HL-60 (cell line): Measurements from ENCODE around the gene TBCK.

Experiments
- DNase-seq, 2 experiments: peaks; one replicate each; pipeline ENCODE4 v3.0.0-alpha.2; 2010 to 2020; ENCODE audit warnings: low read depth in 1 of 2, low spot score in 1 of 2
- H3K27ac ChIP-seq: fragments of 250-450 bp; sonication (Bioruptor Pico); replicated peaks from 2 replicates; pipeline ENCODE4 v1.5.1; 2020; ENCODE audit warnings: mild to moderate bottlenecking, moderate library complexity
- H3K27me3 ChIP-seq: fragments of 250-450 bp; sonication (Bioruptor Pico); 2 replicates; pipeline ENCODE4 v1.5.1; 2021; ENCODE audit warnings: mild to moderate bottlenecking, moderate library complexity; ENCODE audit not compliant: insufficient read depth, poor library complexity, severe bottlenecking
- H3K4me3 ChIP-seq: replicated peaks from 2 replicates; pipeline ENCODE4 v1.5.1; 2011; ENCODE audit warnings: mild to moderate bottlenecking, control low read depth, low read length; ENCODE audit not compliant: insufficient read depth
- GABPA ChIP-seq: IDR thresholded peaks from 2 replicates; pipeline ENCODE4 v1.6.1; 2012; ENCODE audit warnings: low read depth
- POLR2AphosphoS5 ChIP-seq: IDR thresholded peaks from 2 replicates; pipeline ENCODE4 v1.6.1; 2012; ENCODE audit warnings: low read depth
- REST ChIP-seq: IDR thresholded peaks from 2 replicates; pipeline ENCODE4 v1.6.1; 2012; ENCODE audit warnings: low read depth; ENCODE audit not compliant: insufficient replicate concordance
- SPI1 ChIP-seq: IDR thresholded peaks from 2 replicates; pipeline ENCODE4 v1.6.1; 2012; ENCODE audit warnings: low read depth, mild to moderate bottlenecking, borderline replicate concordance
- TF ChIP-seq, protein P1 (sequence below): IDR thresholded peaks from one replicate; pipeline ENCODE4 v1.5.1; 2011; ENCODE audit warnings: low read length, control low read depth, inconsistent platforms; ENCODE audit not compliant: insufficient read depth

The TBCK gene

GRCh38 chr4:106312377-106312776, 3.6 kb downstream of the TBCK start:
- Histone ChIP-seq H3K27ac (no peak overlapping the region), H3K4me3 (no peak overlapping the region), H3K27me3 (no peaks in the 10 kb centered on the region)
- no peak for DNase-seq
- no peak for TF ChIP-seq SPI1
- TF ChIP-seq, protein P1, sequence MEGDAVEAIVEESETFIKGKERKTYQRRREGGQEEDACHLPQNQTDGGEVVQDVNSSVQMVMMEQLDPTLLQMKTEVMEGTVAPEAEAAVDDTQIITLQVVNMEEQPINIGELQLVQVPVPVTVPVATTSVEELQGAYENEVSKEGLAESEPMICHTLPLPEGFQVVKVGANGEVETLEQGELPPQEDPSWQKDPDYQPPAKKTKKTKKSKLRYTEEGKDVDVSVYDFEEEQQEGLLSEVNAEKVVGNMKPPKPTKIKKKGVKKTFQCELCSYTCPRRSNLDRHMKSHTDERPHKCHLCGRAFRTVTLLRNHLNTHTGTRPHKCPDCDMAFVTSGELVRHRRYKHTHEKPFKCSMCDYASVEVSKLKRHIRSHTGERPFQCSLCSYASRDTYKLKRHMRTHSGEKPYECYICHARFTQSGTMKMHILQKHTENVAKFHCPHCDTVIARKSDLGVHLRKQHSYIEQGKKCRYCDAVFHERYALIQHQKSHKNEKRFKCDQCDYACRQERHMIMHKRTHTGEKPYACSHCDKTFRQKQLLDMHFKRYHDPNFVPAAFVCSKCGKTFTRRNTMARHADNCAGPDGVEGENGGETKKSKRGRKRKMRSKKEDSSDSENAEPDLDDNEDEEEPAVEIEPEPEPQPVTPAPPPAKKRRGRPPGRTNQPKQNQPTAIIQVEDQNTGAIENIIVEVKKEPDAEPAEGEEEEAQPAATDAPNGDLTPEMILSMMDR: no peak
- no peak for TF ChIP-seq POLR2AphosphoS5
- no peak for TF ChIP-seq GABPA
- no peak for TF ChIP-seq REST

DNA sequence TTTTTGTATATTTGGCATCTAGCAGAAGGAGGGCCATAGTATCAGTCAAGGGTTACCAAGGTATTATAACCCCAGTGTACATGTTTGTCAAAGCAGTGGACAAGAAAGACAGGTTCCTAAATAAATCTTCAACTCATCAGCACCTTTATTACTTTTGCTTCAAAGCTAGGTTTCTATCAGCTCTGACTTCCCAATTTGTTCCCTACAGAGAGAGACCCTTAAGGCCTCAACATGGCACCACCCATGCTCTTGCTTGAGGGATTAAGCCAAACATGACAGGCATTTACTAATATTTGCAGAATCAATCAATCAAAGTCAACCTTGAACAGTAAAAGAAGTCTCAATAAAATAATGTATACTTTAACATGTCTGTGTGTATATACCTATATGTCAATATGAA, 9.4 kb downstream of the TBCK start:
- no peaks in the 10 kb centered on the region for H3K27me3 ChIP-seq
- H3K4me3 ChIP-seq: no peak overlapping the region
- no peak for TF ChIP-seq SPI1
- no peak for TF ChIP-seq REST
- TF ChIP-seq, protein P1: no peak
- TF ChIP-seq POLR2AphosphoS5: no peak
- no peak for TF ChIP-seq GABPA
- DNase-seq: no peak
- no peak overlapping the region for H3K27ac ChIP-seq

GRCh38 chr4:106305435-106306055, 10.5 kb downstream of the TBCK start:
- Histone ChIP-seq H3K4me3 (no peak overlapping the region), H3K27ac (no peak overlapping the region), H3K27me3 (no peaks in the 10 kb centered on the region)
- TF ChIP-seq SPI1: no peak
- TF ChIP-seq, protein P1: no peak
- DNase-seq: no peak

DNA sequence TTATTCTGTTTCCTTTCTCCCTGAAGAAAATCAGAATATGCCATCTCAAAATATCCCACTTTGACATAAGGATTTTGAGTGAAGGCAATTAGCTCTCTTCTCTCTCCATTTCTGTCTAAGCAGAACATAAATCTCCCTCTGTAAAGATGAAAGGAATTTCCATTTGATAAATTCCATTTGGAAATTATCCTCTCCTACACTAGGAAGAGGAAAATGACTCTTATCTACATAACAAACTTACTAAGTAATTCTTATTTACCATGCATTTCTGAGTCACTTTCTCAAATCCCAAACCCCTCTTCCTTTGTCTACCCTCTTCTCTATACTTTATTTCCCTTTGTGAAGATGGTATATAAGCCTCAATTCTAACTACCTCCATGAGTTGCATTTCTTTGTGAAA, 11.4 kb downstream of the TBCK start:
- Histone ChIP-seq H3K27ac (no peak overlapping the region), H3K27me3 (no peaks in the 10 kb centered on the region), H3K4me3 (no peak overlapping the region)
- no peak for DNase-seq
- TF ChIP-seq SPI1 (no peak), REST (no peak), GABPA (no peak), POLR2AphosphoS5 (no peak)
- TF ChIP-seq, protein P1: no peak
